GM12875 (cell line): Measurements from ENCODE around the gene ADCY10.

Source experiments
- H3K4me3 ChIP-seq: one replicate; pipeline ENCODE4 v1.5.1; 2011; ENCODE audit warnings: low read depth, low read length, control low read depth
- TF ChIP-seq, protein P1 (sequence below): IDR thresholded peaks from 2 replicates; pipeline ENCODE4 v1.5.1; 2011; ENCODE audit warnings: low read depth, mild to moderate bottlenecking, control low read depth, inconsistent platforms, low read length, moderate library complexity, borderline replicate concordance; ENCODE audit not compliant: insufficient read depth

Gene ADCY10

DNA sequence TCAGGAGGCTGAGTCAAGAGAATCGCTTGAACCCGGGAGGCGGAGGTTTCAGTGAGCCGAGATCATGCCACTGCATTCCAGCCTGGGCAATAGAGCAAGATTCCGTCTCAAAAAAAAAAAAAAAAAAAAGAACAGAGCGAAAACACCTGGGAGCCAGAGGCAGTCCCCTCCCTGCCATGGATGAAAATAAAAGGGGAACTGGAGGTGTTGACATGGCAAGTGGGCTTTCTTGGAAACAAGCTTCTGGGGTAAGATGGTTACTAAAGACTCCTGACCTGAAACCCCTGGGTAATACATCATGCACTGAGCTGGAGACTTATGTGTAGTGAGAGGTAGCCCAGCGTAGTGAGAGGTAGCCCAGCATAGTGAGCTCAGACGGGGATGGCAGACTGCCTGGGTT is 31.6 kb downstream of the ADCY10 start:
- no peak overlapping the region for H3K4me3 ChIP-seq
- TF ChIP-seq, protein P1, sequence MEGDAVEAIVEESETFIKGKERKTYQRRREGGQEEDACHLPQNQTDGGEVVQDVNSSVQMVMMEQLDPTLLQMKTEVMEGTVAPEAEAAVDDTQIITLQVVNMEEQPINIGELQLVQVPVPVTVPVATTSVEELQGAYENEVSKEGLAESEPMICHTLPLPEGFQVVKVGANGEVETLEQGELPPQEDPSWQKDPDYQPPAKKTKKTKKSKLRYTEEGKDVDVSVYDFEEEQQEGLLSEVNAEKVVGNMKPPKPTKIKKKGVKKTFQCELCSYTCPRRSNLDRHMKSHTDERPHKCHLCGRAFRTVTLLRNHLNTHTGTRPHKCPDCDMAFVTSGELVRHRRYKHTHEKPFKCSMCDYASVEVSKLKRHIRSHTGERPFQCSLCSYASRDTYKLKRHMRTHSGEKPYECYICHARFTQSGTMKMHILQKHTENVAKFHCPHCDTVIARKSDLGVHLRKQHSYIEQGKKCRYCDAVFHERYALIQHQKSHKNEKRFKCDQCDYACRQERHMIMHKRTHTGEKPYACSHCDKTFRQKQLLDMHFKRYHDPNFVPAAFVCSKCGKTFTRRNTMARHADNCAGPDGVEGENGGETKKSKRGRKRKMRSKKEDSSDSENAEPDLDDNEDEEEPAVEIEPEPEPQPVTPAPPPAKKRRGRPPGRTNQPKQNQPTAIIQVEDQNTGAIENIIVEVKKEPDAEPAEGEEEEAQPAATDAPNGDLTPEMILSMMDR: no peak

DNA sequence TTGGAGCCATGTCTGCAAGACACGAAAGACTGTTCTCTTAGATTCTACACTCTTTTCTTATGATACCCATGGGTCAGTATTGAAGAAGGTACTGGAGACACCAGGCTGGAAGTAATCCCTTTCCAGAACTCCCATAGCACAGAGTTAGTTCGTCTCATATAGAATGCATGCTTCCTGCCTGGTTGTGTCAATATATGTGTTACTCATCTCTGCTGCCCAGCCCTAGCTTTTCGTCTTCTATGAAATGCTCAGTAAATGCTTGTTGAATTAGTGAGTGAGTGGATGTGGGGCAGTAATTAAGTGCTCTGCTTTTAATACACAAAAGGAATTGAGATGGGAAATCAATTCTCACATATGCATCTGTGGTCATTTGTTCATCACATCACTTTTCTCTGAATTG is 32.1 kb downstream of the ADCY10 start:
- no peak overlapping the region for H3K4me3 ChIP-seq

DNA sequence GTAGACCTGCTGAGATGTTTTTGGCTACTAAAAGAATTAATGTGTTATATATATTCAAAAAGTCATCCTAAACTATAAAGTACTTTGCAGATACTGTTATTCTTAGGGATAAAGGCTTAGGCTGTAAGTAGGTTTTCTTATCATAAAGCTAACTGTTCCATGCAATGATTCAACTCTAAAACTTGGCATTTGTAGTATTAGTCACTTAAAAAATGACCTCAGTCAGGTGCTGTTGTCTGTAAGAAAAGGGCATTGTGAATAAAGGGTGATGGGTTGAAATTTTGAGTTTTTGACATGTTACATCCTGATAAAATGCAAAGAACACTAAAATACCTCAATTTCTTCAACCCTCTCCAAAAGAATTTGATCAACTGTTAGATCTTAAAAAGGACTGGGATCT is 32.9 kb downstream of the ADCY10 start:
- no peak overlapping the region for H3K4me3 ChIP-seq
- TF ChIP-seq, protein P1: no peak

More for the DNA sequence above, 32.1 kb downstream of the ADCY10 start:
- TF ChIP-seq, protein P1: no peak

DNA sequence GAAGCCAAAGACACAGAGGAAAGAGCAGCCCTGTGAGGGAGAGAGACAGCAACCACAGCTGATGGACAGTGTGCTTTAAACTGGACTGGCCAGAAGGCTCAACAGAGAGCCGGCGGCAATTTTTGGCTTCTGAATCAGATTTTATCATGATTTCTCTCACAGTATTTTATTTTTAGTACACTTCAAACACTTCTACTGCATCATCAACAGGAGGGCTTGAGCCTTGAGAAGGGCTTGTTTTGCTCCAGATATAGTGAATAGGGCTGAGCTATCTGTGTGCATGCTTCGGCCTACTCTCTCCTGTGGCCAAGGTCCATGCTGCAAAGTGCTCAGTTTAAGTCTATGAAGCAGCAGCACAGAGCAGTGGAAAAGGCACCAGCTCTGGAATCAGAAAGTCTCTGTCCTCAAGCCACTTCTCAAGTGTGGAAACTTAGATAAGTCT is 33.3 kb downstream of the ADCY10 start:
- TF ChIP-seq, protein P1: no peak
- H3K4me3 ChIP-seq: no peak overlapping the region

DNA sequence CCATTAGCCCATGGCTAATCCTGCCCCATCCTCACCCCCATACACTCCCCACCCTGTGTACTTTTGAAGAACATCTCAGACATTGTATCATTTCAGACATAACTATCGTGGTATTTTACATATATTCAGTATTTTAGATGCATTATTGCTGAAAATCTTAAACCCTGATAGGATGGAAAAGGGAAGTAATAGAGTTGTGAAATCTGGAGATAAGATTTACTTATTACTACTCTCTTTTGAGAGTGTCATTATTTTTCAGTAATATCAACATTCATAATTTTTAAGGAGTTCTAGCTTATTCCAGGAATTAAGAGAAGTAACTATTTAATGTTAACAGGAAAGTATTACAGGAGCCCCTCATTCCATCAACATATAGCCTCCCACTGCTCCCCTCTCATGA is 34.4 kb downstream of the ADCY10 start:
- TF ChIP-seq, protein P1: no peak
- H3K4me3 ChIP-seq: no peak overlapping the region

DNA sequence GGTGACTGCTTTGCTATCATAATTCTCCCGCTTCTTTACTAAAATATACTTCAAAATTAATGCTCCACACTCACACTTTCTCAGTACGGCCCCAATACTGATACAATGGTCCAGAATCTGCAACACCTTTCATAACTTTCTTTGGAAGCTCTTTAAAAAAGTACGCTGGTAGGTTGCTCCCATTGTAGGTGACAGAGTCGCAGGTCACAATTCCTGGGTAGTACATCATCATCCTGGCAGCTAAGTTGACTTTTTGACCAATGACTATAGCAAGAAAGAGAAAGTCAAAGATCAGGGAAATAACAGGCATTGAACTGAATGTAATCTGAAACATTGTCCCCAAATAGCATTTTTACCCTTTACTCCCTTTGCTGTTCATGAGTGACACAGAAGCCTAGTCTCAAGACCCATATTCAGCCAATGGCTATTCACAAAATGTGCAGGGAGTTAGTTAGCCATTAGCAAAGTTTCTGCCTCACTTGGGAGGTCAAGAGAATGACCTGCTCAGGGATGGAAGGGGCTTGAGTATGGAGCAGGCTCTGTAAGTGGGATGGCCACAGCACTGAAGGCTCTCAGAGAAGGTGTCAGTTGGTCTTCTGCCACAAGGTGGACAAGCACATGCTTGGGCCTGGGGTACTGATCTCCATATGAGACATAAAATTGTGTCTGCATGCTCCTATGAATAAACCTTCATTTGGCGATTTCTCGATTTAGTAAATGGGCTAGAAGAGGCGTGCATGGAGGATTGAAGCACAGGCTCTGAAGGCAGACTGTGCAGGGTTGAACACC is 35.4 kb downstream of the ADCY10 start:
- H3K4me3 ChIP-seq: no peak overlapping the region
- TF ChIP-seq, protein P1: no peak

DNA sequence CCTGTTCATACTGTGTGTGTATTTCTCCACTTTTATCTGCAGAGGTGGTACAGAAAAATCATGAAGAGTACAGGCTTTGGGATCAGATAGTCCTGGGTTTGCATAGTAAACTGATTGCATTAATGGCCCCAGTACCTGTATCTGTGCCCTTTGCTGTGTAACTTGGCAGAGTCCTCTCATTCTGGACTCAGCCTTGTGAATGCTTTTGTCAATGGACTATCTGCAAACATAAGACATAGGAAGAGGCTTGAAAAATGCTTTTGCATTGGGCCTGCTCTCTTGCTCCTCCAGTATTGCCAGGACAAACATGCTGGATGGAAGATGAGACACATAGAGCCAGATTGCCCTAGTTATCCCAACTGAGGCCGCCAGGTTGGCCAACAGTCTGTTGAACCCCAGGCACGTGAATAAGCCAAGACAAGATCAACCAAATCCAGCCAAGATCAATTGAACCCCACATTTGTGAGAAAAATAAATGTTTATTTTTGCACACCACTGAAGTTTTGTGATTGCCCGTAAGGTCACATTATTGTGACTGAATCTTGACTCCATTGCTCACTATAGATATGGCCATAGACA is 37.2 kb downstream of the ADCY10 start:
- TF ChIP-seq, protein P1: no peak
- H3K4me3 ChIP-seq: no peak overlapping the region
